ENCODE measurements around the gene SLC12A8.

Gene SLC12A8

GRCh38 chr3:125165189-125165947 lies 47.2 kb downstream of the SLC12A8 start:
- Histone ChIP-seq H3K27me3 (replicated peaks; ENCODE audit: control insufficient read depth, insufficient read depth, low read length) (no peaks in the 10 kb centered on the region), H3K4me1 (ENCODE audit: control insufficient read depth, insufficient read depth, low read length) (peaks cover 19% of the 10 kb centered on the region), H3K36me3 (ENCODE audit: control insufficient read depth, insufficient read depth, low read length, severe bottlenecking) (no peaks in the 10 kb centered on the region), H3K9ac (ENCODE audit: low read length) (no peak overlapping the region), H3K4me3 (ENCODE audit: low read length) (no peak overlapping the region), H3K9me3 (ENCODE audit: control insufficient read depth, low read length) (no peaks in the 10 kb centered on the region)
- DNase-seq (ENCODE audit: low read depth), result peak; percentile 68

GRCh38 chr3:125163739-125164601 lies 48.6 kb downstream of the SLC12A8 start:
- Histone ChIP-seq H3K4me1 (ENCODE audit: control insufficient read depth, insufficient read depth, low read length) (peaks cover 19% of the 10 kb centered on the region), H3K27me3 (replicated peaks; ENCODE audit: control insufficient read depth, insufficient read depth, low read length) (no peaks in the 10 kb centered on the region), H3K9me3 (ENCODE audit: control insufficient read depth, low read length) (no peaks in the 10 kb centered on the region), H3K4me3 (ENCODE audit: low read length) (no peak overlapping the region), H3K36me3 (ENCODE audit: control insufficient read depth, insufficient read depth, low read length, severe bottlenecking) (no peaks in the 10 kb centered on the region), H3K9ac (ENCODE audit: low read length) (no peak overlapping the region)
- DNase-seq (ENCODE audit: low read depth), result no peak

GRCh38 chr3:125161607-125162219 lies 50.8 kb downstream of the SLC12A8 start:
- Histone ChIP-seq H3K36me3 (ENCODE audit: control insufficient read depth, insufficient read depth, low read length, severe bottlenecking) (no peaks in the 10 kb centered on the region), H3K9ac (ENCODE audit: low read length) (no peak overlapping the region), H3K4me1 (ENCODE audit: control insufficient read depth, insufficient read depth, low read length) (peaks cover 18% of the 10 kb centered on the region), H3K27me3 (replicated peaks; ENCODE audit: control insufficient read depth, insufficient read depth, low read length) (no peaks in the 10 kb centered on the region), H3K4me3 (ENCODE audit: low read length) (no peak overlapping the region), H3K9me3 (ENCODE audit: control insufficient read depth, low read length) (no peaks in the 10 kb centered on the region)
- DNase-seq (ENCODE audit: low read depth), result no peak

GRCh38 chr3:125160606-125161371 lies 51.8 kb downstream of the SLC12A8 start:
- peaks cover 11% of the 10 kb centered on the region for H3K4me1 ChIP-seq (ENCODE audit: control insufficient read depth, insufficient read depth, low read length)
- no peaks in the 10 kb centered on the region for H3K9me3 ChIP-seq (ENCODE audit: control insufficient read depth, low read length)
- no peaks in the 10 kb centered on the region for H3K27me3 ChIP-seq (replicated peaks; ENCODE audit: control insufficient read depth, insufficient read depth, low read length)
- H3K36me3 ChIP-seq (ENCODE audit: control insufficient read depth, insufficient read depth, low read length, severe bottlenecking), result no peaks in the 10 kb centered on the region
- peak; percentile 67 for DNase-seq (ENCODE audit: low read depth)
- no peak overlapping the region for H3K9ac ChIP-seq (ENCODE audit: low read length)
- no peak overlapping the region for H3K4me3 ChIP-seq (ENCODE audit: low read length)

GRCh38 chr3:125157183-125157582 lies 55.4 kb downstream of the SLC12A8 start:
- Histone ChIP-seq H3K4me3 (ENCODE audit: low read length) (no peak overlapping the region), H3K4me1 (ENCODE audit: control insufficient read depth, insufficient read depth, low read length) (peaks cover 13% of the 10 kb centered on the region), H3K27me3 (replicated peaks; ENCODE audit: control insufficient read depth, insufficient read depth, low read length) (no peaks in the 10 kb centered on the region), H3K9ac (ENCODE audit: low read length) (no peak overlapping the region), H3K36me3 (ENCODE audit: control insufficient read depth, insufficient read depth, low read length, severe bottlenecking) (no peaks in the 10 kb centered on the region), H3K9me3 (ENCODE audit: control insufficient read depth, low read length) (no peaks in the 10 kb centered on the region)
- no peak for DNase-seq (ENCODE audit: low read depth)

GRCh38 chr3:125156456-125156855 lies 56.1 kb downstream of the SLC12A8 start:
- Histone ChIP-seq H3K4me3 (ENCODE audit: low read length) (no peak overlapping the region), H3K36me3 (ENCODE audit: control insufficient read depth, insufficient read depth, low read length, severe bottlenecking) (no peaks in the 10 kb centered on the region), H3K27me3 (replicated peaks; ENCODE audit: control insufficient read depth, insufficient read depth, low read length) (no peaks in the 10 kb centered on the region), H3K9me3 (ENCODE audit: control insufficient read depth, low read length) (no peaks in the 10 kb centered on the region), H3K4me1 (ENCODE audit: control insufficient read depth, insufficient read depth, low read length) (peaks cover 18% of the 10 kb centered on the region), H3K9ac (ENCODE audit: low read length) (no peak overlapping the region)
- no peak for DNase-seq (ENCODE audit: low read depth)

- DNase-seq (ENCODE audit: low read depth), result no peak
- H3K9me3 ChIP-seq (ENCODE audit: control insufficient read depth, low read length), result no peaks in the 10 kb centered on the region
- peaks cover 25% of the 10 kb centered on the region for H3K4me1 ChIP-seq (ENCODE audit: control insufficient read depth, insufficient read depth, low read length)
- H3K9ac ChIP-seq (ENCODE audit: low read length), result no peak overlapping the region
- no peak overlapping the region for H3K4me3 ChIP-seq (ENCODE audit: low read length)
- H3K36me3 ChIP-seq (ENCODE audit: control insufficient read depth, insufficient read depth, low read length, severe bottlenecking), result no peaks in the 10 kb centered on the region
- H3K27me3 ChIP-seq (replicated peaks; ENCODE audit: control insufficient read depth, insufficient read depth, low read length), result no peaks in the 10 kb centered on the region
Measured at GRCh38 chr3:125154800-125155269, 57.7 kb downstream of the SLC12A8 start.

- Histone ChIP-seq H3K9ac (ENCODE audit: low read length) (no peak overlapping the region), H3K4me3 (ENCODE audit: low read length) (no peak overlapping the region), H3K9me3 (ENCODE audit: control insufficient read depth, low read length) (no peaks in the 10 kb centered on the region), H3K36me3 (ENCODE audit: control insufficient read depth, insufficient read depth, low read length, severe bottlenecking) (no peaks in the 10 kb centered on the region), H3K27me3 (replicated peaks; ENCODE audit: control insufficient read depth, insufficient read depth, low read length) (no peaks in the 10 kb centered on the region), H3K4me1 (ENCODE audit: control insufficient read depth, insufficient read depth, low read length) (peaks cover 26% of the 10 kb centered on the region)
- no peak for DNase-seq (ENCODE audit: low read depth)
Measured at GRCh38 chr3:125154110-125154509, 58.4 kb downstream of the SLC12A8 start.

GRCh38 chr3:125152951-125153350 lies 59.6 kb downstream of the SLC12A8 start:
- no peak for DNase-seq (ENCODE audit: low read depth)
- H3K4me3 ChIP-seq (ENCODE audit: low read length), result no peak overlapping the region
- no peaks in the 10 kb centered on the region for H3K9me3 ChIP-seq (ENCODE audit: control insufficient read depth, low read length)
- no peaks in the 10 kb centered on the region for H3K27me3 ChIP-seq (replicated peaks; ENCODE audit: control insufficient read depth, insufficient read depth, low read length)
- H3K36me3 ChIP-seq (ENCODE audit: control insufficient read depth, insufficient read depth, low read length, severe bottlenecking), result no peaks in the 10 kb centered on the region
- H3K9ac ChIP-seq (ENCODE audit: low read length), result no peak overlapping the region
- peaks cover 38% of the 10 kb centered on the region for H3K4me1 ChIP-seq (ENCODE audit: control insufficient read depth, insufficient read depth, low read length)

- Histone ChIP-seq H3K4me3 (ENCODE audit: low read length) (peak overlapping the region; percentile 60), H3K4me1 (ENCODE audit: control insufficient read depth, insufficient read depth, low read length) (peaks cover 46% of the 10 kb centered on the region), H3K27me3 (replicated peaks; ENCODE audit: control insufficient read depth, insufficient read depth, low read length) (no peaks in the 10 kb centered on the region), H3K9me3 (ENCODE audit: control insufficient read depth, low read length) (no peaks in the 10 kb centered on the region), H3K36me3 (ENCODE audit: control insufficient read depth, insufficient read depth, low read length, severe bottlenecking) (no peaks in the 10 kb centered on the region), H3K9ac (ENCODE audit: low read length) (peak overlapping the region; percentile 61)
- peak; percentile 67 for DNase-seq (ENCODE audit: low read depth)
Measured at GRCh38 chr3:125151916-125152315, 60.6 kb downstream of the SLC12A8 start.
